GM19351 (cell line): ENCODE measurements around the gene SLC35E3.
"Not testable (repeated sequence)": the region's sequence is repeated elsewhere in the genome, so short reads cannot be mapped to it uniquely, and the experiment has no call there.

ENCODE experiments used
- ATAC-seq: cut with Tn5 transposase; IDR thresholded peaks from one replicate; pipeline ENCODE4 v1.9.1; 2021; ENCODE audit warnings: mild to moderate bottlenecking, moderate library complexity; ENCODE audit not compliant: unreplicated experiment

SLC35E3 gene

DNA sequence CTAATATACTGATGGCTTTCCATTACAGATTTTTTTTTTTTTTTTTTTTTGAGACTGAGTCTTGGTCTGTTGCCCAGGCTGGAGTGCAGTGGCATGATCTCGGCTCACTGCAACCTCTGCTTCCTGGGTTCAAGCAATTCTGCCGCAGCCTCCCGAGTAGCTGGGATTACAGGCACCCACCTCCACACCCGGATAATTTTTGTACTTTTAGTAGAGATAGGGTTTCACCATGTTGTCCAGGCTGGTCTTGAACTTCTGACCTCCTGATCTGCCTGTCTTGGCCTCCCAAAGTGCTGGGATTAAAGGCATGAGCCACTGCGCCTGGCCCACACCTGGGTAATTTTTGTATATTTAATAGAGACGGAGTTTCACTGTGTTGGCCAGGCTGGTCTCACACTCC lies 65.6 kb downstream of the SLC35E3 start:
- ATAC-seq = not testable (repeated sequence)

DNA sequence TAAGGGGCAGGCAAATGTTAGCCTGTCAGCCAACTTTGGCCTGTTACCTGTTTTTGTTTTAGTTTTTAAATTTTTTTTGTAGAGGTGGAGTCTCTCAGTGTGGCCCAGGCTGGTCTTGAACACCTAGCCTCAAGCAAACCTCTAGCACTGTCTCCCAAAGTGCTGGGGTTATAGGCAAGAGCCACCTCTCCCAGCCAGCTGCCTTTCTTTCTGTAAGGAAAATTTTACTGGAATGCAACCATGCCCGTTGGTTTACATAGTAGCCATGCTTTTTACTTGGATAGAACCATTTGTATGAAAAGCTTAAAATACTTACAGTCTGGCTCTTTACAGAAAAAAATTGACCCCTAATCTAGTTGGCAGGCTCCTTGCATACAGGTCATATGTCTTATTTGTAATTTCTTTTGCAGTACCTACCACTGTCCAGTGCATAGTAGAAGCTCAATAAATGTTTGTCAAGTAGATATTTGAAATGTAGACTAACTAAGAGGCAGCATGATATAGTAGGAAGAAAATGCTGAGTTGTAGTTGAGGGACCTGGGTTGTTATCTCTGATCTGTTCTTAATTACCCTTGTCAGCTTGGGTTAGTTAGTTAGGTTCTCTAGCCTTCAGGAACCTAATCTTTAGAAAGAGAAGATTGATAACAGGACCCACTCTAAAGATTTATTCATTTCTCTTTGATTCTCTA lies 66.7 kb downstream of the SLC35E3 start:
- no peak for ATAC-seq

DNA sequence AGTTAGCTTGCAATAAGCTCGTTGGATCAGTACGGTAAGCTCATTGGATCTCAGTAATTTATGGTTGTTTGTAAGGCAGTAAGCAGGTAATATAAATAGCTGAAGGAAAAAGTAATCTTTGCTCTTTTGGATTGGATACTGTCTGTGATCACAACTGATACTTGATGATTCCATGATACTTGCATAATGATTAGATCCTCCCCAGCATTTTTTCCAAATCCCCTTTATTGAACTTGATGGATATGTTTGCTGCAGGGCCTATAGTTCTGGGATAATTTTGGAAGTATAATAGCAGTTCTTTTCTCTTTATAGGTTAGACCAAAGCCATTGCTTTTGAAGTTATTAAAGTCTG lies 67.2 kb downstream of the SLC35E3 start:
- no peak for ATAC-seq

DNA sequence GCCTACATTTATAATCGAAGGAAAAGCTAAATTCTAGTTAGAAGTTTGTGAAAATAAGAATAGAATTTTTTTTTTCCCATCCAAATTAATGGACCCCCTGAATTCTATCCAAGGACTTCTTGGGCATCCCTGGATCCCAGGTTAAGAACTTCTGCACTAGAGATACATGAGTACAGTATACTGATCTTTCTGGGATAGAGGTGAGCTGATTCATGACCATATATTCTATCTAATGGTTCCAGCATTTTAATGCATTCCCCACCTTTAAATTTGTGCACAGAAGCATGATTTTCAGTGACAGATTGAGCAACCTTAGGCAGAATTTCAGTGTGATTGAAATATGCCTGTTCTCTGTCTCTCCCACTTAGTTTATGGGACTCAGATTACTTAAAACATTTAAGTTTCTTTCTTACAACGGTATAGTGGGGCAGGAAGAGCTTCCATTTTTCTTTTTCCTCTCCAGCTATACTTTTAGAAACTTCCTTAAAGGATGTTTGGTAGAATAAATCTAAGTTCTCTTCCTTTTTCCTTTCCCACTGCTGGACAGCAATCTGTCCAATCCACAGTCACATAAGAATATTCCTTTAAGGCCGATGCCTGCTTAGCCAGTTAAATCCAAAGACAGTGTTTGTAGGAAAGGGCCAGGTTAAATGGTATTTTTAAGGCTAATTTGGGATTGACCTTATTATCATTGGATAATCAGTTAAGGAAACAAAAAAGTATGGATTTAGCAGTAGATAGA lies 68.7 kb downstream of the SLC35E3 start:
- ATAC-seq = no peak

DNA sequence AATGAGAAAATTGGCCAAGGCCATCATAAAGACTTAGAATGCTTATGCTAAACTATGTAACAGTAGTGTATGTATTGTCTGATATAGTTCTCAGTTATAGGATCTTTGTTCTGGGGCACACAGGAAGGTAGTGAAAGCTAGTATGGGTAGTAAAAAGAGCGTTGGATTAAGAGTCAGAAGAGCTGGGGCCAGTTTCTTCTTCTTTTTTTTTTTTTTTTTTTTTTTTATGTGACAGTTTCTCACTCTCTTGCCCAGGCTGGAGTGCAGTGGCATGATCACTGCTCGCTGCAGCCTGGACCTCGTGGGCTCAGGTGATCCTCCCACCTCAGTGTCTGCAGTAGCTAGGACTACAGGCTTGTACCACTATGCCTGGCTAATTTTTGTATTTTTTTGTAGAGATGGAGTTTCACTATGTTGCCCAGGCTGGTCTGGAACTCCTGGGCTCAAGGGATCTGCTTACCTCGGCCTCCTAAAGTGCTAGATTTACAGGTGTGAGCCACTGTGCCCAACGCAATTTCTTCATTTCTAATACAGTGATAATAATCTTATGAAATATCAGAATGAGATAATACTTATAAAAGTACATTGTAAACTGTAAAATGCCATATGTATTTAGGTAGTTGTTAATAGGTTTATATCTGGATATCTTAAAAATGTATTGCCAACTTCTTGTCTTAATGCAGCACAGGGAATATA lies 69.4 kb downstream of the SLC35E3 start:
- no peak for ATAC-seq

DNA sequence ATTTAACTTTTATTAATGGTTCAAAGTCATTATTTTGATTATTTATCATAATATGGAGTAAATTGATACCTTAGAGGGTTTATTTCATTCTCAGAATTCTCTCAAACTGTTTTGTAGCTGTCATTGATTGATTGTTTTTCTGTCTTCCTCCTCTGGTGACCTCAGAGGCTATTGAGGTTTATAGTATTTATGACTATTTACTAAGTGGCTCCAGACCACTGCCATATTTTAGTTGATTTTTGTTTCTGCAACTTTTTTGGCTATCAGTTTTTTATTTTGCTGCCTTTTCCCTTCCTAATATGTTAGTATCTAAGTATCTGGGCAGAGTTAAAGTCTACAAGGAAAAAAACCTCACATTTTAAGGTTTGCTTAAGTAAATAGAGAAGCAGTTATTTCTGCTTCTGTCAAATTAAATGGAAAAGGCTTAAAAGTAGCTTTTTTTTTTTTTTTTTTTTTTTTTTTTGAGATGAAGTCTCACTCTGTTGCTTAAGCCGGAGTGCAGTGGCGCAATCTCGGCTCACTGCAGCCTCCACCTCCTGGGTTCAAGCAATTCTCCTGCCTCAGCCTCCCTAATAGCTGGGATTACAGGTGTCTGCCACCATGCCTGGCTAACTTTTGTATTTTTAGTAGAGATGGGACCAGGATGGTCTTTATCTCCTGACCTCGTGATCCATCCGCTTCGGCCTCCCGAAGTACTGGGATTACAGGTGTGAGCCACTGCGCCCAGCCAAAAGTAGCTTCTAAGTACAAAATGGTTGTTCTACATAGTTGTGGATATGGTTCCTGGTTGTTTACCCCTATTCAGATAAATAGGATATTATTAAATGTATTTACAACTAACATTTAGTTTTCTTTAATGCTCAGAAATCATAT lies 70.2 kb downstream of the SLC35E3 start:
- no peak for ATAC-seq

DNA sequence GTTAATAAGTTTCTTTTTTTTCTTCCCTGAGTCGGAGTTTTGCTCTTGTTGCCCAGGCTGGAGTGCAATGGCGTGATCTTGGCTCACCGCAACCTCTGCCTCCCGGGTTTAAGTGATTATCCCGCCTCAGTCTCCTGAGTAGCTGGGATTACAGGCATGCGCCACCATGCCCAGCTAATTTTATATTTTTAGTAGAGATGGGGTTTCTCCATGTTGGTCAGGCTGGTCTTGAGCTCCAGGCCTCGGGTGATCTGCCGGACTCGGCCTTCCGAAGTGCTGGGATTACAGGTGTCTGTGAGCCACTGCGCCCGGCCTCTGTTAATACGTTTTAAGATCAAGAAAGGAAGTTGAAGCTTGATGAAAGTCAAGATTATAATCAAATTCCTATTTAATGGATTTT lies 73.5 kb downstream of the SLC35E3 start:
- ATAC-seq = not testable (repeated sequence)

DNA sequence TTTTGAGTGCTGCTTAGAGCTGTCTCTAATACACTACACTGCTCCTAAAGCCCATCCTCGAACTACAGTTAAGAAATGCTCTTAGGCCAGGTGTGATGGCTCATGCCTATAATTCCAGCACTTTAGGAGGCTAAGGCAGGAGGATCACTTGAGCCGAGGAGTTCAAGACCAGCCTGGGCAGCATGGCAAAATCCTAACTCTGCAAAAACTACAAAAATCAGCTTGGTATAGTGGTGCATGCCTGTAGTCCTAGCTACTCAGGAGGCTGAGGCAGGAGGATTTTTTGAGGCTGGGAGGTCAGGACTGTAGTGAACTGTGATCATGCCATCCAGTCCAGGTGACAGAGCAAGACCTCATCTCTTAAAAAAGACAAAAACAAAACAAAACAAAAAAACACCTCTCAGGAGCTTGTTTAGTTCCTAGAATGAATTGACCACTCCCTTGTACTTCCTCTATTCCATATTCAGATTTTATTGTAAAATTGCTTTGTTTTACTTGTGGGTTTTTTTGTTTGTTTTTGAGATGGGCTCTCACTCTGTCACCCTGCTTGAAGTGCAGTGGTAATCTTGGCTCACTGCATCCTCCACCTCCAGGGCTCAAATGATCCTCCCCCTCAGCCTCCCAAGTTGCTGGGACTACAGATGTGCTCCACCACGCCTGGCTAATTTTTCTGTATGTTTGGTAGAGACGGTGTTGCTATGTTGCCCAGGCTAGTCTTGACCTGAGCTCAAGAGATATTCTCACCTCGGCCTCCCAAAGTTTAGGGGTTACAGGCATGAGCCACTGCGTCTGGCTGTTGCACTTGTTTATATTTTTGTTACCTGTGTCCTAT lies 75.6 kb downstream of the SLC35E3 start:
- ATAC-seq = no peak

DNA sequence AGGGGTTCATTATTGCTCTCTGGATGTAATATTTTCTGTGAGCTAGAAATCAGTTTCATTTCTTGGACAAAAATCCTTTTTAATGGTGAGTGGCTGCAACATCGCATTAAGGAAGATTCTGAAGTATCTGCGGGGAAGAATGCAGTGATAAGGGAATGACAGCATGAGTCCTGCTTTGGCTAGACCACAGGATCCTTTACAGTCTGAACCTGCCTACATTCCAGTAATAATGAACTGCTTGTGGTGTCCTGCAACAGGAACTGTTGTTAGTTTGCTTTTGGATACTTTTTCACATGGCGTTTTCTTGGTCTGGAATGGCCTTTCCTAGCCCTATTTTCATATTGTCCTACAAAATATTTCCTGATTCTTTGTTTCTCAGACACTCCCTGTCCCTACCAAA lies 77.7 kb downstream of the SLC35E3 start:
- ATAC-seq = no peak

DNA sequence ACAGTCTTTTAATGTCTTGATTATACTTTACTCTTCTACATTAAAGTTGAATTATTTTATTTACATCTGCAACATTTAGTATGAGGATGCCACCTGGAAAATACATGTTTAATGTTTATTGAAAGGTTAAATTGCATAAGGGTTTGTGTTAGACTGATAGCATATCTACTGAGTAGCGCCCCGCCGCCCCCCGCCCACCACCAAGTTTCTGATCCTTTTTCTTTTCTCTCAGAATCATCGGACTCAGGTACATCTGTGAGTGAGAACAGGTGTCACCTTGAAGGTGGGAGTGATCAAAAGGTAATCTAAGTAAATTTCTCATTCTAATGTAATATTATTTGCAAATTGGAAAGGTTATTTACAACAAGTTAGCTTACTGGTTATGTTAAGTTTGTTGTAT lies 78.2 kb downstream of the SLC35E3 start:
- no peak for ATAC-seq

DNA sequence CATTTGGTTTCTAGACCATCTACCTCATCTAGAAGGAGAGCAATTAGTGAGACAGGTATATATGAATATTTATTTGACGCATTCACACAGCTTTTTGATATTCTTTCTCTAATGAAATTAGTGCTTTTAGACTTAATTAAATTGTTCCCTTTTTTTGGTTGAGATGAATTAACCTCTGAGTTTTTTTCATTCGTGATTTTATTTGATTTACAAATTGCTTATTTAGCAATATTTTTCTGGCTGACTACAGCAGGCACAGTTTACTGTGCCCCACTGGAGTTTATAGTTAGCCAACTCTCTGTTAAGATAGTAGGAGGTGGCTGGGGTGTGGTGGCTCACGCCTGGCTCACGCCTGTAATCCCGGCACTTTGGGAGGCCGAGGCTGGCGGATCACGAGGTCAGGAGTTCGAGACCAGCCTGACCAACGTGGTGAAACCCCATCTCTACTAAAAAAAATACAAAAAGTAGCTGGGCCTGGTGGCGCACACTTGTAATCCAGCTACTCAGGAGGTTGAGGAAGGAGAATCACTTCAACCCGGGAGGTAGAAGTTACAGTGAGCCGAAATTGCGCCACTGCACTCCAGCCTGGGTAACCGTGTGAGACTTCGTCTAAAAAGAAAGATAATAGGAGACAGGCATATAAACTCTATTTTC lies 78.7 kb downstream of the SLC35E3 start:
- ATAC-seq = no peak

DNA sequence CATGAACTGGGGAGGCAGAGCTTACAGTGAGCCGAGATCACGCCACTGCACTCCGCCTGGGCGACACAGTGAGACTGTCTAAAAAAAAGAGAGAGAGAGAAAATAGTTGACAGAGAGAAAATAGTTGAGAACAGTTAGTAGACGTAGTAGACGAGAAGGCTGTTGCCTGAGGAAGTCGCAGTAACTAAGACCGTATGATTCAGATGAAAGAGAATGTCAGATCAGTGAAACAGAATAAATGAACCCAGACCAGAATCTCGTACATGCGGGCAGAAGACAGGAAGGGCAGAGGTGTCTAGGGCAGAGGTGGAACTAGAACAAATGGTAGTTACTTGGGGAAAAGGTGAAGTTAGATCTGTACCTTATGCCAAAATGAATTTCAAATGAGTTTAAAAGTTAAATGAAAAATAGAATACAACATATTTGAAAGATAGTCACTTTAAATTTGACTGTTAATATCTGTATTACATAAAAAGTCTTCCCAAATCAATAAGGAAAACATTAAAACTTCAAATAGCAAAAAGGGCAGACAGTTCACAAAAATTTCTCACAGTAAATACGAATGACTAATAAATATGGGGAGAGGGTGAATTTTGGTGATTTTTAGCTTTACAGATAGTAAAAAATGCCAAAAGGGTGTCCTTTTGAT lies 79.7 kb downstream of the SLC35E3 start:
- no peak for ATAC-seq

DNA sequence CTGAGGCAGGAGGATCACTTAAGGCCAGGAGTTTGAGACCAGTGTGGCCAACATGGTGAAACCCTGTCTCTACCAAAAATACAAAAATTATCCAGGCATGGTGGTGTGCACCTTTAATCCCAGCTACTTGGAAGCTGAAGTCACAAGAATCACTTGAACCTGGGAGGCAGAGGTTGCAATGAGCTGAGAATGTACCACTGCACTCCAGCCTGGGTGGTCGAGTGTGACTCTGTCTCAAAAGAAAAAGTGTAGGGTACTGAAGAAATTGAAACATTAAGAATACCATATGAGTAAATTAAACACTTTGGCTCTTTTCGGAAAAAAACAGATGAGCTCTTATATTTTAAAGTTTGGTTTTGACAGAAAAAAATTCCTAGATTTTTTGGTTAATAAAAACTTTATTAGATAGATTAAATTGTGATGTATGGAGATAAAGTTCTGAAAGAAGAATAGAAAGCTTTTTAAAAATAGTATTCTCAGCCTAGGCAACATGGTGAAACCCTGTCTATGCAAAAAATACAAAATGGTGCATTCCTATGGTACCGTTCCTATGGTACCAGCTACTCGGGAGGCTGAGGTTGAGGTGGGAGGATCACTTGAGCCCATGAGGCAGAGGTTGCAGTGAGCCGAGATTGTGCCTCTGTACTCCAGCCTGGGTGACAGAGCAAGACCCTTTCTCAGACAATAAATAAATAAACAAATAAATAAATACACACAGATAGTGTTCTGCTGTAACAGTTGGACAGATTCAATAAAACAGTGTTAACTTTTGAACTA lies 82.1 kb downstream of the SLC35E3 start:
- no peak for ATAC-seq

DNA sequence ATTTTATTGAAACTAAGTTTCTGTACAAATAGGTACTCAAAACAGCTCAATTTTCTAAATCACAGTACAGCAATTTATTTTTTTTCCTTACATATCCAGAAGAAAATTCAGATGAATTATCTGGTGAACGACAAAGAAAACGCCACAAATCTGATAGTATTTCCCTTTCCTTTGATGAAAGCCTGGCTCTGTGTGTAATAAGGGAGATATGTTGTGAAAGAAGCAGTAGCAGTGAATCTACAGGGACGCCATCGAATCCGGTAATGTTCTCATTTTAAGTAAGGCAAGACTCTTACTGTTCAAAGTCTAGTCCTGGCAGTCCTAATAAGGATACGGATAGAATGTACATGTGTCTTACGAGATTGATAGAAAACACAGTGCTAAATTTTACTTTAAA lies 82.7 kb downstream of the SLC35E3 start:
- no peak for ATAC-seq
